Lower leg skin (tissue), 4 donors: Measurements from ENCODE around the gene SNAPC1. TPM values are rescaled to one million over a fixed set of nuclear protein-coding genes. Genes with fewer than 3 reads are reported as not detected.
"Not testable (repeated sequence)": the region's sequence is repeated elsewhere in the genome, so short reads cannot be mapped to it uniquely, and the experiment has no call there.

ENCODE experiments used
- DNase-seq, 2 donors: peaks; one replicate each; pipeline ENCODE4 v3.0.0-alpha.2; 2019; ENCODE audit warnings: low spot score in 2 of 2
- H3K4me3 ChIP-seq: fragments of 200-600 bp; sonication (generic); 2 replicates; pipeline ENCODE4 v1.5.1; 2017; ENCODE audit warnings: mild to moderate bottlenecking, low read depth; ENCODE audit not compliant: poor library complexity, severe bottlenecking
- POLR2A ChIP-seq, 2 donors: fragments of 450-650 bp; IDR thresholded peaks; one replicate each; pipeline ENCODE4 v1.6.1; 2016 to 2017; ENCODE audit warnings: antibody characterized with exemption in 2 of 2, mild to moderate bottlenecking in 1 of 2, moderate library complexity in 1 of 2
- WGBS, 2 donors: methylation state at CpG; one replicate each; pipeline ENCODE4 v1.1.5; 2018; 5-methylcytosine and 5-hydroxymethylcytosine counted together
- intact Hi-C: fragments of 100-400 bp; cut with DNase I; formaldehyde crosslinking; loops from one replicate; pipeline ENCODE4 v1.15.0; 2023; ENCODE audit warnings: low total_unique reads
- total RNA-seq, 4 donors: library from RNA; depleted of rRNA; stranded (reverse); fragments of >200 nt; gene quantifications; one replicate each; pipeline ENCODE4 v1.1.0, GENCODE V29; 2016
- TF ChIP-seq, protein P1 (sequence below), 3 donors: fragments of 450-650 bp; IDR thresholded peaks; one replicate each; pipeline ENCODE4 v1.5.1; 2016; ENCODE audit warnings: antibody characterized with exemption in 3 of 3, mild to moderate bottlenecking in 3 of 3, moderate library complexity in 2 of 3

SNAPC1 gene
- total RNA-seq, 4 donors from 2014 or later = 7.1 to 8.7 (median 8.0) TPM

DNA sequence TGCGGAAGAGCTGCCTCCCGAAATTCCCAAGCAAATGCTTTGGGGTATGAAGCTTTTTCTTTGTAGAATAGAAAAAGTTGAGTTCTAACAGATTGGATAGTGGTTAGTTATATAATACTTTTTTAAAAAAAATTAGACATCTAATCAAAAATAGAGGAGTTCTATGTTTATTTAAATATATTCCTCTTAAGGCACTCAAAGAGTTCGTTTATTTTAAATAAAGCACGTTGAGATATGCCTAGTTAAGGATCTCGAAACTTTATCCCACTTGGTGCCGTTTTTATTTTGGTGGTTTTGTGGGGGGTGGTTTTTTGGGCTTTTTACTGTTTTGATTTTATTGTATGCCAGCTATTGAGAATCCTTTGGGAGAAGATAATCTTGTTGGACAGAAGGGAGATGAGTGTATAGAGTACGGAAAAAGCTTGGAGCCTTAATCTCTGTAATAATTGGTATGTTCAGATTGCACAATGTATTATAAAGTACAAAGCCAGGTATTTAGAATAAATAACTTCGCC, 10.7 kb upstream of the SNAPC1 start:
- no peak for TF ChIP-seq POLR2A (IDR thresholded peaks at IDR 0.05)
- TF ChIP-seq, protein P1, sequence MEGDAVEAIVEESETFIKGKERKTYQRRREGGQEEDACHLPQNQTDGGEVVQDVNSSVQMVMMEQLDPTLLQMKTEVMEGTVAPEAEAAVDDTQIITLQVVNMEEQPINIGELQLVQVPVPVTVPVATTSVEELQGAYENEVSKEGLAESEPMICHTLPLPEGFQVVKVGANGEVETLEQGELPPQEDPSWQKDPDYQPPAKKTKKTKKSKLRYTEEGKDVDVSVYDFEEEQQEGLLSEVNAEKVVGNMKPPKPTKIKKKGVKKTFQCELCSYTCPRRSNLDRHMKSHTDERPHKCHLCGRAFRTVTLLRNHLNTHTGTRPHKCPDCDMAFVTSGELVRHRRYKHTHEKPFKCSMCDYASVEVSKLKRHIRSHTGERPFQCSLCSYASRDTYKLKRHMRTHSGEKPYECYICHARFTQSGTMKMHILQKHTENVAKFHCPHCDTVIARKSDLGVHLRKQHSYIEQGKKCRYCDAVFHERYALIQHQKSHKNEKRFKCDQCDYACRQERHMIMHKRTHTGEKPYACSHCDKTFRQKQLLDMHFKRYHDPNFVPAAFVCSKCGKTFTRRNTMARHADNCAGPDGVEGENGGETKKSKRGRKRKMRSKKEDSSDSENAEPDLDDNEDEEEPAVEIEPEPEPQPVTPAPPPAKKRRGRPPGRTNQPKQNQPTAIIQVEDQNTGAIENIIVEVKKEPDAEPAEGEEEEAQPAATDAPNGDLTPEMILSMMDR (IDR thresholded peaks at IDR 0.05) = no peak
- H3K4me3 ChIP-seq = peak overlapping the region; percentile 58
- intact Hi-C loops = no loop called here
- 24 to 26% methylated on average over 8 of the region's 8 CpGs for WGBS, 2 donors
- DNase-seq = no peak

DNA sequence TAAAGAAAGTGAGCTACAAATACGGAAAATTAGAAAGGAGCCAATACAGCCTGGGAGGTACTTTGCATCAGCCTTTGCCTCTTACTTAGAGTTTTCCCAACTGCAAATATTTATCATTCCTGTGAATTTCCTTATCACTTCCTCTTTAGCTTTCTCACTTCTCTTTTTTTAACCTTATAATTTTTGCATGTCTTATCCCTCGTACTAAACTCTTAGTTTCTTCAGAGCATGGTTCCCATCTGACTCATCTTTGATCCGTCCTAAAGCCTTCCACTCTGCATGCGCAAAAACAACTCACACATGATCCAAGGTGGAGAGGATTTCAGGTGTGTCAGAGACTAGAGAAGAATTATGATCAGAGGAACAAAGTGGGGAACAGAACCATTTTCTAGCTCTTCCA, 9.6 kb upstream of the SNAPC1 start:
- H3K4me3 ChIP-seq = no peak overlapping the region
- TF ChIP-seq, protein P1 (IDR thresholded peaks at IDR 0.05) = no peak
- TF ChIP-seq POLR2A (IDR thresholded peaks at IDR 0.05) = no peak
- intact Hi-C loops = no loop called here
- no peak for DNase-seq
- WGBS, 2 donors = 55 to 59% methylated on average over 4 of the region's 4 CpGs

DNA sequence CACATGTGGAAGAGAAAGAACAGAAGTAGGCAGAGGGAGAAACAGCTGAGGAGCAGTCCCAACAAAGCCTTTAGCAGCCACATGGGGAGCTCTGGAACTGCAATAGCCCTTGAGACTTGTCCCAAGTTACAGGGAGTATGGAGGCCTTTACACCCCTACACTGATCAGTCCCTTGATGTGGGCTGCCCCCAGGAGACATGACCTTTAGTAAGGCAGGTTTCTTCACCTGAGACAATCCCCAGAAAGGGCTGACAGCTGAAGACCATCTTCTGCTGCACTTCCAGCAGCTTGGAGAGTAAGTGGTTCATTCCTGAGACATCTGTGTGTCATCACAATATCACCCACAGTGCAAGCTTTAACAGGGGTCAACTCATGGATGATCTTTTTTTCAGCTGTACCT, 8.6 kb upstream of the SNAPC1 start:
- intact Hi-C loops = no loop called here
- no peak for DNase-seq
- TF ChIP-seq, protein P1 (IDR thresholded peaks at IDR 0.05) = no peak
- H3K4me3 ChIP-seq = no peak overlapping the region

DNA sequence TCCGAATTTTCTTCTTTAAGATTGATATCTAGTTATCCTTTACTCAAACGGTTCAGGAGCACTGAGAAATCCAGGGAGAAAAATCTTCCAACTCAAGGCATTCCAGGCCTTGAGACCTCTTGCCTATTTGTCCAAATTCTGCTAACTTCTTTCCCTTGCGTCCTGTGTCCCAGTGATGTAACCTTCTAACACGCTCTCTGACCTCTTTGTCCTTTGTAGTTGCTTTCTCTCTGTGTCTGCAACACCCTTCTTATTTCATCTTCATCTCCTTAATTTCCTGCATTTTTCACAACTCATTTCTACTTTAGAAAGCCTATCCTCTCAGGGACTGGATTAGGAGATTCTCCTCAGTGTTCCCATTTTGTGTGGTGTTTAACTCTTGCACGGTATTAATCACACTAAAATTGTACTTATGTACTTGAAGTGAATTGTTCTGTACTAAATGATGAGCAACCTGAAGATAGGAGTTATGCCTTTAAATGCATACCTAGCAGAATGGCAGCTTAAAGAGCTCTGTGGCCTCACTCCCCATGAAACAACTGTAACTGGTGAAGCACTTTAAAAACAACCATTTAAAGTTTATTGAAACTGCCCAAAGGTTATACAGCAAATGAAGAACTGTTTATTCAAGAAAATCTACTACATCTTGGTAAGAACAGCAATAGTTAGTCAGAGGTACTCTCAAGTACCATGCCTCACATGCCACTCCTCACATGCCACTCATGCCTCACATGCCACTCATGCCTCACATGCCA, 7.4 kb upstream of the SNAPC1 start:
- TF ChIP-seq, protein P1 (IDR thresholded peaks at IDR 0.05) = no peak
- no peak for TF ChIP-seq POLR2A (IDR thresholded peaks at IDR 0.05)
- DNase-seq = no peak
- intact Hi-C loops = no loop called here
- 82 to 86% methylated on average over 5 of the region's 5 CpGs for WGBS, 2 donors
- H3K4me3 ChIP-seq = no peak overlapping the region

DNA sequence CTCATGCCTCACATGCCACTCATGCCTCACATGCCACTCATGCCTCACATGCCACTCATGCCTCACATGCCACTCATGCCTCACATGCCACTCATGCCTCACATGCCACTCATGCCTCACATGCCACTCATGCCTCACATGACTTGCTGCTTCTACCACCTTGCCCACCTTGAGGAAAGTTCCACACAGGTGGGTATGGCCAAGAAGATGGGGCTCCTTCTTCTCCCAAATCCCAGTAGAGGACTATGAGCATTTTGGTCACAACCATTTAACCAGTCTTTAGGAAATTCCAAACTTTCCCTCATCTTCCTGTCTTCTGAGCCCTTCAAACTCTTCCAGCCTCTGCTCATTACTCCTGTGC, 6.9 kb upstream of the SNAPC1 start:
- DNase-seq, H3K4me3 ChIP-seq, intact Hi-C loops: not testable (repeated sequence)

DNA sequence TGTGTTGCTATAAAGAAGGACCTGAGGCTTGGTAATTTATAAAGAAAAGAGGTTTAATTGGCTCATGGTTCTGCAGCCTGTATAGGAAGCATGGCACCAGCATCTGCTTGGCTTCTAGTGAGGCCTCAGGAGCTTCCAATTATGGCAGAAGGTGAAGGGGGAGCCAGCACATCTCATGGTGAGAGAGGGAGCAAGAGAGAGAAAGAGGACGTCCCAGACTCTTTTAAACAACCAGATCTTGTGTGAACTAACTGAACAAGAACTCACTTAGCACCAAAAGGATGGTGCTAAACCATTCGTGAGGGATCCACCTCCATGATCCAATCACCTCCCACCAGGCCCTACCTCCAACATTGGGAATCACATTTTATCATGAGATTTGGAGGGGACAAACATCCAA, 6.1 kb upstream of the SNAPC1 start:
- 72 to 82% methylated on average over 2 of the region's 2 CpGs for WGBS, 2 donors
- no peak for TF ChIP-seq POLR2A (IDR thresholded peaks at IDR 0.05)
- TF ChIP-seq, protein P1 (IDR thresholded peaks at IDR 0.05) = no peak
- DNase-seq = no peak
- H3K4me3 ChIP-seq = no peak overlapping the region
- intact Hi-C loops = no loop called here
